SK-N-SH (cell line): ENCODE data around the gene PCDHA11. TPM values are rescaled to one million over a fixed set of nuclear protein-coding genes. Genes with fewer than 3 reads are reported as not detected.

Source experiments
- CTCF ChIA-PET: fragments of 300-600, 350-600 bp; formaldehyde crosslinking; extraction: SDS; loops from one replicate; lab custom pipeline; 2021; lab: Yijun Ruan, JAX
- POLR2A ChIA-PET: fragments of 350-600 bp; sonication (Branson Sonifier 250); formaldehyde crosslinking; extraction: SDS; loops from one replicate; lab custom pipeline; 2020; ENCODE audit warnings: antibody characterized with exemption, inconsistent platforms; lab: Yijun Ruan, JAX
- DNase-seq: peaks from one replicate; pipeline ENCODE4 v3.0.0; 2012
- H2AFZ ChIP-seq: fragments of 200-600 bp; sonication (generic); 2 replicates; pipeline ENCODE4 v1.8.1; 2016; ENCODE audit warnings: antibody characterized with exemption, mild to moderate bottlenecking, low read depth
- H3F3A ChIP-seq: fragments of 200-600 bp; sonication (generic); replicated peaks from 2 replicates; pipeline ENCODE3; 2016; ENCODE audit warnings: antibody characterized with exemption, mild to moderate bottlenecking; ENCODE audit not compliant: insufficient read depth
- H3K27ac ChIP-seq, 2 experiments: fragments of 200-500 bp in 1 of 2; fragments of 200-600 bp in 1 of 2; sonication (Bioruptor generic) in 1 of 2; sonication (generic), shearing (Covaris generic) in 1 of 2; 2 replicates each; pipeline versions ENCODE4 v1.5.1 to v1.6.1; 2014 to 2016; ENCODE audit warnings: low read depth in 2 of 2, inconsistent platforms in 1 of 2, low read length in 1 of 2, mild to moderate bottlenecking in 1 of 2, mixed read lengths in 1 of 2
- H3K27me3 ChIP-seq: fragments of 200-600 bp; sonication (generic), shearing (Covaris generic); 2 replicates; pipeline ENCODE4 v1.6.1; 2016; ENCODE audit warnings: mixed run types; ENCODE audit not compliant: insufficient read depth
- H3K36me3 ChIP-seq, 2 experiments: fragments of 200-500 bp in 1 of 2; fragments of 200-600 bp in 1 of 2; sonication (Bioruptor generic) in 1 of 2; sonication (generic) in 1 of 2; replicated peaks in 1 of 2; 2 replicates each; pipeline versions ENCODE3 to v1.5.1; 2014 to 2016; ENCODE audit warnings: low read length in 1 of 2, mild to moderate bottlenecking in 1 of 2; ENCODE audit not compliant: insufficient read depth in 2 of 2, control insufficient read depth in 1 of 2
- H3K4me1 ChIP-seq, 2 experiments: fragments of 200-500 bp in 1 of 2; fragments of 200-600 bp in 1 of 2; sonication (Bioruptor generic) in 1 of 2; sonication (generic), shearing (Covaris generic) in 1 of 2; 2 replicates each; pipeline versions ENCODE4 v1.5.1 to v1.6.1; 2014 to 2016; ENCODE audit warnings: low read depth in 1 of 2, low read length in 1 of 2, mixed run types in 1 of 2; ENCODE audit not compliant: insufficient read depth in 2 of 2, control insufficient read depth in 1 of 2
- H3K4me2 ChIP-seq: fragments of 200-600 bp; sonication (generic), shearing (Covaris generic); 2 replicates; pipeline ENCODE4 v1.6.1; 2017; ENCODE audit warnings: mixed run types
- H3K4me3 ChIP-seq, 2 experiments: fragments of 200-500 bp in 1 of 2; fragments of 200-600 bp in 1 of 2; sonication (Bioruptor generic) in 1 of 2; sonication (generic), shearing (Covaris generic) in 1 of 2; 2 replicates each; pipeline versions ENCODE4 v1.5.1 to v1.8.1; 2014 to 2016; ENCODE audit warnings: low read depth in 2 of 2, inconsistent platforms in 1 of 2, low read length in 1 of 2, mild to moderate bottlenecking in 1 of 2, mixed read lengths in 1 of 2, moderate library complexity in 1 of 2
- H3K79me2 ChIP-seq: fragments of 200-600 bp; sonication (generic); 2 replicates; pipeline ENCODE4 v1.8.1; 2017; ENCODE audit warnings: mild to moderate bottlenecking; ENCODE audit not compliant: insufficient read depth
- H3K9ac ChIP-seq: fragments of 200-600 bp; sonication (generic); 2 replicates; pipeline ENCODE4 v1.6.1; 2017; ENCODE audit warnings: mixed run types
- H3K9me2 ChIP-seq: fragments of 200-600 bp; sonication (generic); 2 replicates; pipeline ENCODE4 v1.6.1; 2017; ENCODE audit warnings: mixed run types
- H3K9me3 ChIP-seq: fragments of 200-600 bp; sonication (generic); 2 replicates; pipeline ENCODE4 v1.6.1; 2017; ENCODE audit warnings: mixed run types, mild to moderate bottlenecking, moderate library complexity
- H4K20me1 ChIP-seq: fragments of 200-600 bp; sonication (generic); 2 replicates; pipeline ENCODE4 v1.6.1; 2017; ENCODE audit warnings: mild to moderate bottlenecking, mixed run types; ENCODE audit not compliant: insufficient read depth
- EP300 ChIP-seq, 2 experiments: IDR thresholded peaks; 2 replicates each; pipeline versions ENCODE4 v1.4.0 to v1.6.1; 2012; ENCODE audit warnings: borderline replicate concordance in 1 of 2, low read depth in 1 of 2, low read length in 1 of 2
- EZH2phosphoT487 ChIP-seq: fragments of 200-600 bp; sonication (generic); IDR thresholded peaks from 2 replicates; pipeline ENCODE4 v1.6.1; 2017; ENCODE audit warnings: low read depth, mixed run types, mild to moderate bottlenecking, antibody characterized with exemption, moderate library complexity, borderline replicate concordance
- FOXM1 ChIP-seq: IDR thresholded peaks from 2 replicates; pipeline ENCODE4 v1.4.0; 2012; ENCODE audit warnings: low read depth, mild to moderate bottlenecking
- IRF3 ChIP-seq: fragments of 150-350 bp; IDR thresholded peaks from 2 replicates; pipeline ENCODE4 v1.6.1; 2016; ENCODE audit warnings: mild to moderate bottlenecking, low read depth, low read length
- MEF2A ChIP-seq: IDR thresholded peaks from 2 replicates; pipeline ENCODE4 v1.4.0; 2012; ENCODE audit warnings: low read depth, borderline replicate concordance
- NRF1 ChIP-seq: IDR thresholded peaks from 2 replicates; pipeline ENCODE4 v1.6.1; 2012; ENCODE audit warnings: low read depth, mild to moderate bottlenecking, low read length
- PBX3 ChIP-seq: IDR thresholded peaks from 2 replicates; pipeline ENCODE4; 2012
- REST ChIP-seq: IDR thresholded peaks from 2 replicates; pipeline ENCODE4 v1.6.1; 2012; ENCODE audit warnings: mild to moderate bottlenecking, low read depth, low read length, moderate library complexity
- SIN3A ChIP-seq: IDR thresholded peaks from 2 replicates; pipeline ENCODE4 v1.6.1; 2012; ENCODE audit warnings: low read depth, mild to moderate bottlenecking, low read length, moderate library complexity, borderline replicate concordance
- SMC3 ChIP-seq: IDR thresholded peaks from 2 replicates; pipeline ENCODE4 v1.6.1; 2012; ENCODE audit warnings: low read depth, low read length, improper control_type of control experiment
- TCF12 ChIP-seq: IDR thresholded peaks from 2 replicates; pipeline ENCODE4 v1.4.0; 2012
- WGBS: methylation state at CpG from one replicate; pipeline ENCODE4 v1.1.6; 2017; ENCODE audit warnings: low lambda C conversion rate; 5-methylcytosine and 5-hydroxymethylcytosine counted together
- polyA plus RNA-seq, 3 experiments: library from polyadenylated mRNA; depleted of rRNA; stranded (reverse); fragments of >200 nt; gene quantifications; 2 replicates each; pipeline ENCODE4 v1.2.3, GENCODE V29; 2012

The PCDHA11 gene
- polyA plus RNA-seq, 1 of the 3 experiments (the other 2 are of a cell fraction), result not detected

GRCh38 chr5:140877262-140877581 is 8.5 kb downstream of the PCDHA11 start:
- Histone ChIP-seq H3K9me3 (no peaks in the 10 kb centered on the region), H3K4me2 (no peak overlapping the region), H3F3A (no peaks in the 10 kb centered on the region)
- POLR2A ChIA-PET, result no interaction called here
- CTCF ChIA-PET, result no interaction called here
- no peak for TF ChIP-seq NRF1
- no peak for TF ChIP-seq MEF2A
- no peak for TF ChIP-seq IRF3
- TF ChIP-seq FOXM1, result no peak
- no peak for TF ChIP-seq EP300 (IDR thresholded peaks at IDR 0.05; ENCODE audit: borderline replicate concordance in 1 of 2, low read depth in 1 of 2, low read length in 1 of 2)
- no peak for TF ChIP-seq PBX3
- TF ChIP-seq EZH2phosphoT487, result no peak
- TF ChIP-seq, all 33 proteins: peak for 0
- DNase-seq, result no peak
- H4K20me1 ChIP-seq, result no peaks in the 10 kb centered on the region
- no peaks in the 10 kb centered on the region; a peak in 2 of 4 replicates for H3K4me1 ChIP-seq
- H3K4me3 ChIP-seq, result no peak overlapping the region; a peak in 1 of 4 replicates
- H3K9me2 ChIP-seq, result no peaks in the 10 kb centered on the region
- H3K9ac ChIP-seq, result no peak overlapping the region
- no peaks in the 10 kb centered on the region for H3K27me3 ChIP-seq
- H2AFZ ChIP-seq, result no peak overlapping the region
- WGBS, result 93% methylated on average over 34 of the region's 37 CpGs
- no peaks in the 10 kb centered on the region for H3K79me2 ChIP-seq
- no peak overlapping the region for H3K27ac ChIP-seq
- no peaks in the 10 kb centered on the region for H3K36me3 ChIP-seq

GRCh38 chr5:140881889-140882590 is 13.3 kb downstream of the PCDHA11 start, which contains the start of gene PCDHA13:
Gene PCDHA13, plus strand, starts transcription at chr5:140882124. Its CDS starts 145 bp downstream, at chr5:140882269.
- H3K79me2 ChIP-seq, result no peaks in the 10 kb centered on the region
- H3F3A ChIP-seq, result no peaks in the 10 kb centered on the region
- H3K4me2 ChIP-seq, result no peak within 1 kb of the TSS
- 90% methylated on average over 26 of the region's 35 CpGs for WGBS
- ChIA-PET CTCF (interaction anchor here (0.9 to 3.8 kb wide), 4 partner anchors 17 to 158 kb away, joined by 3 to 20 read pairs (median 4); partner anchors contain the start of gene PCDHAC1), POLR2A (no interaction called here)
- no peak within 1 kb of the TSS for H3K4me3 ChIP-seq
- H3K27me3 ChIP-seq, result no peaks in the 10 kb centered on the region
- no peak within 1 kb of the TSS for H3K9ac ChIP-seq
- H3K36me3 ChIP-seq, result no peaks in the 10 kb centered on the region
- no peaks in the 10 kb centered on the region; a peak in 1 of 4 replicates for H3K4me1 ChIP-seq
- H3K27ac ChIP-seq, result no peak within 1 kb of the TSS
- no peaks in the 10 kb centered on the region; the same call in 1 of the 2 replicates for H3K9me3 ChIP-seq
- no peaks in the 10 kb centered on the region for H4K20me1 ChIP-seq
- no peak within 1 kb of the TSS for H2AFZ ChIP-seq
- no peaks in the 10 kb centered on the region for H3K9me2 ChIP-seq
- no peak for DNase-seq
- TF ChIP-seq SIN3A (no peak), REST (no peak), TCF12 (no peak), SMC3 (no peak), EP300 (IDR thresholded peaks at IDR 0.05; ENCODE audit: borderline replicate concordance in 1 of 2, low read depth in 1 of 2, low read length in 1 of 2) (no peak)
